Prostate gland (tissue), 2 donors: Measurements from ENCODE around the gene GPR68.

Source experiments
- CTCF ChIP-seq, 4 experiments: fragments of 200-600 bp in 2 of 4; fragments of 450-650 bp in 2 of 4; sonication (generic) in 2 of 4; IDR thresholded peaks; 1 replicate in 3 of 4; 2 replicates in 1 of 4; pipeline ENCODE4 v1.5.1; 2016 to 2019; ENCODE audit warnings: antibody characterized with exemption in 4 of 4, mild to moderate bottlenecking in 2 of 4, moderate library complexity in 2 of 4
- POLR2A ChIP-seq: fragments of 450-650 bp; IDR thresholded peaks from one replicate; pipeline ENCODE4 v1.6.1; 2016; ENCODE audit warnings: antibody characterized with exemption, mild to moderate bottlenecking

GRCh38 chr14:91279354-91279753 lies 34.9 kb upstream of the GPR68 start:
- TF ChIP-seq CTCF (IDR thresholded peaks at IDR 0.05) (no peak), POLR2A (no peak)
